Gastrocnemius medialis (tissue), 4 donors: ENCODE data around the gene USP27X. TPM values are rescaled to one million over a fixed set of nuclear protein-coding genes. Genes with fewer than 3 reads are reported as not detected.

Source experiments
- ATAC-seq, 2 donors: fragments of 150-250 bp; one replicate each; pipeline ENCODE4 v1.9.1; 2016
- DNase-seq, 2 donors: peaks; one replicate each; pipeline ENCODE4 v3.0.0-alpha.2; 2019
- H3K27ac ChIP-seq, 4 donors: fragments of 200-600 bp; sonication (generic); 1 replicate in 1 of 4; 2 replicates in 3 of 4; pipeline ENCODE4 v1.5.1; 2016 to 2018; ENCODE audit warnings: mild to moderate bottlenecking in 2 of 4, moderate library complexity in 1 of 4
- H3K27me3 ChIP-seq, 3 donors: fragments of 200-600 bp; sonication (generic) in 2 of 3; 1 replicate in 1 of 3; 2 replicates in 2 of 3; pipeline versions ENCODE4 v1.5.1 to v1.6.0; 2016 to 2019; ENCODE audit warnings: mild to moderate bottlenecking in 1 of 3, moderate library complexity in 1 of 3
- H3K36me3 ChIP-seq, 2 donors: fragments of 200-600 bp; sonication (generic) in 1 of 2; one replicate each; pipeline ENCODE4 v1.5.1; 2017 to 2018
- H3K4me1 ChIP-seq, 2 donors: fragments of 200-600 bp; sonication (generic) in 1 of 2; one replicate each; pipeline ENCODE4 v1.5.1; 2016 to 2017; ENCODE audit warnings: mild to moderate bottlenecking in 2 of 2
- H3K4me3 ChIP-seq, 4 donors: fragments of 200-600 bp; sonication (generic) in 3 of 4; 1 replicate in 1 of 4; 2 replicates in 3 of 4; pipeline ENCODE4 v1.5.1; 2016 to 2019; ENCODE audit warnings: mild to moderate bottlenecking in 2 of 4
- H3K9me3 ChIP-seq, 3 donors: fragments of 200-600 bp; sonication (generic) in 2 of 3; 1 replicate in 1 of 3; 2 replicates in 2 of 3; pipeline ENCODE4 v1.5.1; 2016 to 2019
- CTCF ChIP-seq, 5 experiments: fragments of 450-650 bp in 3 of 5; fragments of 200-600 bp in 2 of 5; sonication (generic) in 2 of 5; IDR thresholded peaks in 4 of 5; conservative IDR thresholded peaks in 1 of 5; 1 replicate in 4 of 5; 2 replicates in 1 of 5; pipeline ENCODE4 v1.5.1; 2016 to 2019; ENCODE audit warnings: antibody characterized with exemption in 5 of 5, mild to moderate bottlenecking in 3 of 5, moderate library complexity in 3 of 5
- POLR2A ChIP-seq, 2 donors: fragments of 450-650 bp; IDR thresholded peaks; one replicate each; pipeline ENCODE4 v1.6.1; 2017; ENCODE audit warnings: antibody characterized with exemption in 2 of 2, mild to moderate bottlenecking in 2 of 2, moderate library complexity in 2 of 2
- in situ Hi-C, 4 donors: fragments of 200-750 bp; cut with MboI; loops; one replicate each; pipeline versions ENCODE4 v1.15.0 to v1.8.0; 2017; ENCODE audit warnings: low sequenced_read_pairs in 4 of 4
- intact Hi-C: fragments of 100-400 bp; cut with DNase I; formaldehyde crosslinking; loops from one replicate; pipeline ENCODE4 v1.15.1; 2023; ENCODE audit warnings: low total_unique reads
- total RNA-seq, 4 donors: library from RNA; depleted of rRNA; stranded (reverse); fragments of >200 nt; gene quantifications; one replicate each; pipeline versions ENCODE4 v1.1.0 to v1.2.3, GENCODE V29; 2016

Gene USP27X
- total RNA-seq, 4 donors from 2014 or later = 1.0 to 2.0 (median 1.7) TPM

GRCh38 chrX:49844611-49845010 lies 34.7 kb upstream of the USP27X start:
- no peak overlapping the region for H3K27ac ChIP-seq
- DNase-seq = no peak
- no peak for TF ChIP-seq CTCF (IDR thresholded peaks at IDR 0.05 in 4 of 5, conservative IDR thresholded peaks at IDR 0.05 in 1 of 5)
- no peak for TF ChIP-seq POLR2A (IDR thresholded peaks at IDR 0.05)
- intact Hi-C loops (no loop called here), in situ Hi-C loops (no loop called here)
- no peaks in the 10 kb centered on the region for H3K4me1 ChIP-seq
- H3K4me3 ChIP-seq = no peak overlapping the region
- H3K9me3 ChIP-seq = no peaks in the 10 kb centered on the region
- H3K36me3 ChIP-seq = no peaks in the 10 kb centered on the region
- H3K27me3 ChIP-seq = no peaks in the 10 kb centered on the region
- no peak for ATAC-seq

- no peak for DNase-seq
- H3K9me3 ChIP-seq = no peaks in the 10 kb centered on the region
- H3K4me3 ChIP-seq = no peak overlapping the region
- no peaks in the 10 kb centered on the region for H3K36me3 ChIP-seq
- no peak for ATAC-seq
- in situ Hi-C loops (no loop called here), intact Hi-C loops (no loop called here)
- H3K27ac ChIP-seq = no peak overlapping the region
- no peaks in the 10 kb centered on the region for H3K27me3 ChIP-seq
- TF ChIP-seq POLR2A (IDR thresholded peaks at IDR 0.05) = no peak
- TF ChIP-seq CTCF (IDR thresholded peaks at IDR 0.05 in 4 of 5, conservative IDR thresholded peaks at IDR 0.05 in 1 of 5) = no peak
- H3K4me1 ChIP-seq = no peaks in the 10 kb centered on the region
These were observed 33.4 kb upstream of the USP27X start for GRCh38 chrX:49845701-49846403.

- Histone ChIP-seq H3K36me3 (no peaks in the 10 kb centered on the region), H3K9me3 (no peaks in the 10 kb centered on the region), H3K4me1 (no peaks in the 10 kb centered on the region), H3K27ac (no peak overlapping the region), H3K27me3 (no peaks in the 10 kb centered on the region), H3K4me3 (no peak overlapping the region)
- ATAC-seq (no peak), DNase-seq (no peak)
- intact Hi-C loops (no loop called here), in situ Hi-C loops (no loop called here)
- no peak for TF ChIP-seq POLR2A (IDR thresholded peaks at IDR 0.05)
- no peak for TF ChIP-seq CTCF (IDR thresholded peaks at IDR 0.05 in 4 of 5, conservative IDR thresholded peaks at IDR 0.05 in 1 of 5)
These were observed 32.8 kb upstream of the USP27X start for GRCh38 chrX:49846522-49846921.

- intact Hi-C loops (no loop called here), in situ Hi-C loops (no loop called here)
- ATAC-seq (no peak), DNase-seq (no peak)
- H3K9me3 ChIP-seq = no peaks in the 10 kb centered on the region
- no peaks in the 10 kb centered on the region for H3K36me3 ChIP-seq
- H3K27ac ChIP-seq = no peak overlapping the region
- no peaks in the 10 kb centered on the region for H3K27me3 ChIP-seq
- no peak for TF ChIP-seq CTCF (IDR thresholded peaks at IDR 0.05 in 4 of 5, conservative IDR thresholded peaks at IDR 0.05 in 1 of 5)
- no peak for TF ChIP-seq POLR2A (IDR thresholded peaks at IDR 0.05)
- no peak overlapping the region for H3K4me3 ChIP-seq
- H3K4me1 ChIP-seq = no peaks in the 10 kb centered on the region
These were observed 31.0 kb upstream of the USP27X start for GRCh38 chrX:49848275-49848674.

GRCh38 chrX:49850028-49850427 lies 29.3 kb upstream of the USP27X start:
- Histone ChIP-seq H3K27me3 (no peaks in the 10 kb centered on the region), H3K4me3 (no peak overlapping the region), H3K4me1 (no peaks in the 10 kb centered on the region), H3K27ac (no peak overlapping the region), H3K36me3 (no peaks in the 10 kb centered on the region), H3K9me3 (no peaks in the 10 kb centered on the region)
- intact Hi-C loops = no loop called here
- no peak for DNase-seq
- no peak for ATAC-seq
- TF ChIP-seq POLR2A (IDR thresholded peaks at IDR 0.05) (no peak), CTCF (IDR thresholded peaks at IDR 0.05 in 4 of 5, conservative IDR thresholded peaks at IDR 0.05 in 1 of 5) (no peak)
- in situ Hi-C loops = no loop called here
